Effector memory CD4-positive, alpha-beta T cell (primary cell): Measurements from ENCODE around the gene HSP90AB1.

Source experiments
- DNase-seq, 3 donors: peaks; one replicate each; pipeline ENCODE4 v3.0.0-alpha.2; 2020
- H3K27ac ChIP-seq: 2 replicates; pipeline ENCODE4 v1.7.0; 2013; ENCODE audit warnings: mild to moderate bottlenecking, low read length, moderate library complexity; ENCODE audit not compliant: insufficient read depth, poor library complexity, severe bottlenecking
- H3K27me3 ChIP-seq: replicated peaks from 2 replicates; pipeline ENCODE4 v1.7.0; 2013; ENCODE audit warnings: mild to moderate bottlenecking, low read length; ENCODE audit not compliant: insufficient read depth, control insufficient read depth, poor library complexity, severe bottlenecking
- H3K36me3 ChIP-seq: 2 replicates; pipeline ENCODE4 v1.7.0; 2013; ENCODE audit warnings: mild to moderate bottlenecking, low read length, moderate library complexity; ENCODE audit not compliant: control insufficient read depth, insufficient read depth
- H3K4me1 ChIP-seq: 2 replicates; pipeline ENCODE4 v1.7.0; 2013; ENCODE audit warnings: low read length, mild to moderate bottlenecking; ENCODE audit not compliant: control insufficient read depth, insufficient read depth, poor library complexity, severe bottlenecking
- H3K4me3 ChIP-seq: 2 replicates; pipeline ENCODE4 v1.7.0; 2013; ENCODE audit warnings: low read length, low read depth, mild to moderate bottlenecking; ENCODE audit not compliant: insufficient read depth, poor library complexity, severe bottlenecking
- H3K9me3 ChIP-seq: 2 replicates; pipeline ENCODE4 v1.7.0; 2013; ENCODE audit warnings: mild to moderate bottlenecking, low read length, moderate library complexity; ENCODE audit not compliant: control insufficient read depth

Gene HSP90AB1

DNA sequence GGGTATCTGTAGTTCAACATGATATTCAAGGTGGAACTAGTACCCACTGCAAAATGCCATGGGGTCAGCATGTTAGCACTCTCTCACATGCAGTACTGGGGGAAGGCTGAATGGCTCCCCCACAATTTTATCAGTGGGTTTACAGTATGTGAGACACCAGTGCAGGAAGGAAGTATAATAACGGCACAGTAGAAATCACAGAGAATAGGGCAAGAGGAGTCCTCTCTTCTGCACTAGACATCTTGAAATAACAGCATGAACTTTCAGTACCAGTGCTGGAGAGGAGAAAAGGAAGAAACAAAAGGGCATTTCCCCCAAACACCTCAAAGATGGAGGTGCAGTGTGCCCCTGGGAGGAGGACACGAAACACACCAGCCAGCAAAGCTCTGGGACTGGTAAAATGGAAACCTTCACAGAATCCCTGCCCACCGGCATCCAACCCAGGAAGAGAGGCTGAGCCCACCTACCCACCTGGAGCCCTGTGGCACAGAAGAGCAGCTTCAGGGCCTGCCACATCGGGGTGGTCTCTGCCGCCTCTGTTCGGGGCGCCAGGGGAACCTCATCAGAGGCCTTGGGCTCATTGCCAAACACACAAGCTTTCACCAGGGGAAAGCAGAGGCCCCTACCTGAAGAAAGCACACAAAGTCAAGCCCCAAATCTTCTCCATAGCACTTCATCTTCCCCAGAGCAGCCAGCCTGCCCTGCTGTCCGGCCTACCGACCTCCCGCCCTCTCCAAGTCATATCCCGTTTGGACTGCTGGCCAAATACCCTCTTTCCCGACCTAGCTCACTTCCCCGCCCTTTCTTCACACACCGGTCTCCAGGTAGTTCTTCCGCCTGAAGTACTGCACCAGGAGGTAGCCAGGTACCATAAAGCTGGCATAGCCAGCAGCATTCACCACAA, 9.2 kb downstream of the HSP90AB1 start:
- no peak for DNase-seq
- Histone ChIP-seq H3K27ac (peak overlapping the region; percentile 80), H3K36me3 (peaks cover 54% of the 10 kb centered on the region), H3K27me3 (no peaks in the 10 kb centered on the region), H3K9me3 (no peaks in the 10 kb centered on the region), H3K4me3 (peak overlapping the region; percentile 82), H3K4me1 (peaks cover 18% of the 10 kb centered on the region)

DNA sequence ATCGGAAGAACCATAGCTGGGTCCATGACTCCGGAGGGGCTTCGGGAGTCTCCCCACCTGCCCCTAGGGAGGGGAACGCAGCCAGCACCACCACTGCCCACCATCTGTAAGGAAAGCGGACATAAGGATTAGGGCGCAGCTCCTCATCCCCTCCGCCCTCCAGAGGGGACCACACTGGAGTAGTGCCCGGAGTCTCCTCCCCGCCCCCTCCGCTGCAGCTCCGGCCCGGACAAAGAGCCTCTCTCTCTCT, 9.8 kb downstream of the HSP90AB1 start:
- Histone ChIP-seq H3K4me1 (peaks cover 18% of the 10 kb centered on the region), H3K27me3 (no peaks in the 10 kb centered on the region), H3K27ac (peak overlapping the region; percentile 80), H3K4me3 (peak overlapping the region; percentile 82), H3K9me3 (no peaks in the 10 kb centered on the region), H3K36me3 (peaks cover 54% of the 10 kb centered on the region)
- DNase-seq: no peak

DNA sequence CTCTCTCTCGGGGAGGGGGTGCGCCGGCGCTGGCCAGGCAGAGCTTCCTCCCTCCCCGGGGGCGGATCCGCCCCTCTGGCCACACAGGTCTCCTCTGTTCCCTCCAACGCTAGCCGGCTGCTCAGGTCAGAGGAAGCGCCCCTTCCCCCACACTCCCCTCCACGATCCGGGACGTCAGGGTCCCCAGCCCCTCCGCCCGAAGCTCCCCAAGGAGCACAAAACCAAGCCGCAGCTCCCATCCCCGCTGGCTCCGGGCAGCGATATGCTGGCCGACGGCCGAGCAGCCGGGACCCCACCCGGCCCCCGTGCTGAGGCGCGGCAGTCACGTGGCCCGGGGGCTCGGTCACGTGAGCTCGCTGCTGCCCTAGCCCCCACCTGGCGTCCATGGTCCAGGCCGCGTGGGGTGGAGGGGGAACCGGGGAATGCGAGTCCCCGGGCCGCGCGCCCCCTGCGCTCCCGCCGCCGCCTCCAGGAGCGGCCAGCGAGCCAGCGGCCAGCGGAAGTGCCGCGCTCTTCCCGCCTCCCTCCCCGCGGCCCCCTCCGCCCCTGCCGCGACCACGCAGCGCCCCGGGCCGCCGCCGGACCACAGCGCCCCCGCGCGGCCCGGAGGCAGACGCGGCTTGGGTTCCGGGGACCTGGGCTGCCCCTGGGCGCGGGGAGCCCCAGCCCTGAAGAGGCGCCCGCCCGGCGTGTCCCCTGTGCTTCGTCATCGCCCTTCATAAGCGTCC, 10.3 kb downstream of the HSP90AB1 start, which contains the start of gene SLC35B2:
SLC35B2 (minus strand) TSS at position 504 of the 728 bp plus-strand sequence; CDS start at position 386, 118 bp downstream.
- peak; percentile 47 to 56 (median 50) for DNase-seq
- Histone ChIP-seq H3K36me3 (peaks cover 54% of the 10 kb centered on the region), H3K27ac (peak within 1 kb of the TSS; percentile 80), H3K27me3 (no peaks in the 10 kb centered on the region), H3K4me3 (peak within 1 kb of the TSS; percentile 82), H3K9me3 (no peaks in the 10 kb centered on the region), H3K4me1 (peaks cover 23% of the 10 kb centered on the region)

DNA sequence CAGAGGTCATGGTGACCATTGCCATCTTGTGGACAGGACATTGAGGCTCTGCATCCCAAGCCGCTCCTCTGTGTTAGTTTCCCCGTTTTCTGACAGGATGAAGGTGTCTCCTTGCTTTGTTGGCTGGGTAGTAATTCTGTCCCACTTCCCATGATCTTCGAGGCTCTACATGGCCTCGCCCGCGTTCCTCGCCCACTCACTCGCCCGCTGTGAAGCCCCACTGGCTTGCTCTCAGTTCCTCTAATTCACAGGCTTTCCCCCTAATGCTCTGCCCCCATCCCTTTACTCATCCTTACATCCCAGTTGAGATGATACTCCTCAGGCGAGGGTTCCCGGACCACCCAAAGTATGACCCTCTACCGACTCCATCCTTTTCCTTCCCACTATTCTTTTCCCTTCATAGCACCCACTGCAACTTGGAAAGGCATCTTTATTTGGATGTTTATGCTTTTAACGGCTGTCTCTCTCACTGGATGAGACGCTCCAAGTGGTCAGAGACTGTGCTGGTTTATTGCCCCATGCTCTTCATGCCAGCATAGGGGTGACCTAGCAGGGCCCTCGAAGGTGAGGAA, 10.9 kb downstream of the HSP90AB1 start:
- Histone ChIP-seq H3K36me3 (peaks cover 49% of the 10 kb centered on the region), H3K4me1 (peaks cover 29% of the 10 kb centered on the region), H3K4me3 (peak overlapping the region; percentile 82), H3K27me3 (no peaks in the 10 kb centered on the region), H3K9me3 (no peaks in the 10 kb centered on the region), H3K27ac (peak overlapping the region; percentile 80)
- no peak for DNase-seq

DNA sequence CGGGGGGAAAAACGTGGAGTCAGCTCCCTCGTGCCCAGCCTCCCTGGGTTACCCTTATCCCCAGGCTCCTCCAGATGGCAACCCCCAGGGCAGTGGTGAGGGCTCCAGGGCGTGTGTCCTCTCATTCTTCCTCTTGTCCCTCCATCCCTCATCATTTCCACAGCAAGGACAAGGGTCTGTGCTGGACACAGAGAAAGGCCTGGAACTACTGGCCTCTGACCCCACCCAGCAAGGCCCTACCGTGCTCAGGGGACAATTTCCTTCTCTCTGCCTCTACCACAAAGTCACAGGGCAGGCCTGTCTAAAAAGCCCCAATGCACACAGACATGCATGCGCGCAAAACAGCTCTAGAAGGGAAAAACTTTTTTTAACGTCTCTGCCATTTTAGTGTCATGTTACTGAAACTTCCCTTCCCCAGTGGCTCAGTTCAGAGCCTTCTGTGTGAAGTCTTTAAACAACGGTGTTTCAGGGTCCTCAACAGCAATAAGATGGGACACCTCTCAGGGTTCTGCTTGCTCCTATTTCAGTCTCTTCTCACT, 11.5 kb downstream of the HSP90AB1 start:
- Histone ChIP-seq H3K4me3 (no peak overlapping the region), H3K36me3 (peaks cover 43% of the 10 kb centered on the region), H3K27ac (peak overlapping the region; percentile 80), H3K4me1 (peaks cover 35% of the 10 kb centered on the region), H3K27me3 (no peaks in the 10 kb centered on the region), H3K9me3 (no peaks in the 10 kb centered on the region)
- no peak for DNase-seq

DNA sequence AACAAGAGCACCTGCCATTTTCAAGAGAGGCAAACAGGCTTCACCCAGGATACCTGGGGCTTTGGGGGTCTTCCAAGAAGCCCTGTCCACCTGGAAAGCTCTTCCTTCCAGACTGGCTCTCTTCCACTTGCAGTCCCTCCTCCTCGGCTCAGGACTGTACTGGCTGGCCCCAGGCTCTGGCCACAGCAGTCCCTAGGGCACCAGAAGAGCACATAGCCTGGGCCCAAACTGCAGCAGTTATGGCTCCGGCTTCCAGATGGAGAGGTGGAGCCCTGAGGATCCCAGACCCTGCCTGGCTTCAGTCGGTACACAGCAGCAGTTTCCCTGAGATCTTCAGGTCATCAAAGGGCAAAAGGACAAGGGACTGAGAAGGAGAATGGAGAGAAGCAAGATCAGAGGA, 12.0 kb downstream of the HSP90AB1 start:
- Histone ChIP-seq H3K4me1 (peaks cover 40% of the 10 kb centered on the region), H3K4me3 (no peak overlapping the region), H3K9me3 (no peaks in the 10 kb centered on the region), H3K36me3 (peaks cover 39% of the 10 kb centered on the region), H3K27ac (no peak overlapping the region), H3K27me3 (no peaks in the 10 kb centered on the region)
- DNase-seq: no peak

DNA sequence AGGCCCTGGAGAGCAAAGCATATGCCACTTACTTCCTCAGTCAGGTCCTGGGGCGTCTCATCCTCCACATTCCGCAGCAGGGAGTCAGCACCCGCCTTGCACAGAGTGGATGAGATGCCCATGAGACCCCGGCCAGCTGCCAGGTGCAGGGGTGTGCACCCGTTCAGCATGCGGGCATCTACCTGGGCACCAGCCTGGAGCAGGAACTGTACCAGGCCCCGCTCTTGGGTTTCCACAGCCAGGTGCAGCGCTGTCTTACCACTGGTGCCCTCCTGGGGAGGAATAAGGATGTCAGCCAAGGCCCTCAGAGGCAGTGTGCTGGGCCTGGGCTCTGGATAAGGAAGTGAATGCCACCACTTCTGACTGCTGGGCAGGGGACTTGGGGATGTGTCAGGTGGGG, 13.1 kb downstream of the HSP90AB1 start:
- H3K27ac ChIP-seq: no peak overlapping the region

DNA sequence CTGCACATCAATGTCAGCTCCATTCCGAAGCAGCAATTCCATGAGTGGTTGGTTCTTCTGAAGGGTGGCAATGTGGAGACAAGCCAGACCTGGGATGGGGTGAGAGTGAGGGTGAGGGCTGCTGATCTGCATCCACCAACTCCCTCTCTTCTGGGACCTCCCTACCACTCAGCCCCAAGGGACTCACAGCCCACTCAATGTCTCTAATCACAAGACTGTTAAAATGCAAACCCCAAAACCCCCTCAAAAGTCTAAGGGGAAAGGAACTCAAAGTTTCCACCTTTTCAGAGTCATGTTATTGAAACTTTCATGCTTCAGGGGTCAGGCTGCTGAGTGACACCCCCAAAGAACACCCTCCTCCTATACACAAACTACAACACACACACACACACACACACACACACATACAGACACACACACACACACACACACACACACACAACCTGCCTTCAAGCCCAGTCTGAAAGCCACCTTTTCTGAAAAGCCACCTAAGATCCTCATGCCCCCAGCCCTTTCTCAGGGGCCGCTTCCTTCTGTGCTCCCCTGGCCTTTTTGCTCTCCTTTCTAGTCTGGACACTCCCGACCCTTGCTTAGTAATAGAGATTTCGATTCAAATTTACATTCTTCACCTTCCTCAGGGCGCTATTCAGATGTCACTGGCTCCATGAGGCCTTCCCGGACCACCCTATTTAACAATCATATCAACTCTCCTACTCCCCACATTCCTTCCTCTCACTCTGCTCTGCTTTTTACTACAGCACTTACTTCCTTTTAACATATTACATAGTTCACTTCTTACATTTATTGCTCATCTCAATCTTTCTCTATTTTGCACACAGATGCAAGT, 13.8 kb downstream of the HSP90AB1 start:
- H3K4me1 ChIP-seq: peaks cover 49% of the 10 kb centered on the region
- no peak for DNase-seq
- no peaks in the 10 kb centered on the region for H3K9me3 ChIP-seq
- H3K27me3 ChIP-seq: no peaks in the 10 kb centered on the region
- no peak overlapping the region for H3K4me3 ChIP-seq
- peaks cover 29% of the 10 kb centered on the region for H3K36me3 ChIP-seq
- no peak overlapping the region for H3K27ac ChIP-seq

More for the DNA sequence above, 13.1 kb downstream of the HSP90AB1 start:
- H3K4me1 ChIP-seq: peaks cover 49% of the 10 kb centered on the region
- H3K36me3 ChIP-seq: peaks cover 29% of the 10 kb centered on the region
- H3K4me3 ChIP-seq: no peak overlapping the region
- no peaks in the 10 kb centered on the region for H3K9me3 ChIP-seq
- DNase-seq: no peak
- H3K27me3 ChIP-seq: no peaks in the 10 kb centered on the region

DNA sequence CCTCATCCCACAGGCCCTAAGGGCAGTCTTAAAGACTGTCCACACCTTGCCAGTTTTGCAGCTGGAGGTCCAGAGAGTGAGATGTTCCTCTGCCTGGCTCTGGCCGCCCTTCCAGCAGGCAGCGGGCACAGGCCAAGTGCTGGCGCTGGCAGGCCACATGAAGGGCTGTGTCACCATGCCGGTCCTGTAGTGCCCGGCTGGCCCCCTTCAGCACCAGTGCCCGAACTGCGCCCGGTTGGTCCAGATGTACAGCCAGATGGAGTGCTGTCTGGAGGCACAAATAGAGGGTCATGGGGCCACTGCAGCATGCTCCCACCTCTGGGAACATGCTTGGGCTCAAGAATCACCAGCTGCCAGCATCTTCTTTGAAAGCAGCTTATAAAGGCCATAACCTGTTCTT, 14.7 kb downstream of the HSP90AB1 start:
- H3K9me3 ChIP-seq: no peaks in the 10 kb centered on the region
- peaks cover 29% of the 10 kb centered on the region for H3K36me3 ChIP-seq
- H3K4me3 ChIP-seq: no peak overlapping the region
- H3K27ac ChIP-seq: peak overlapping the region; percentile 92
- no peaks in the 10 kb centered on the region for H3K27me3 ChIP-seq
- H3K4me1 ChIP-seq: peaks cover 40% of the 10 kb centered on the region
- DNase-seq: no peak
